ENCODE measurements around the gene SLCO3A1. TPM values are rescaled to one million over a fixed set of nuclear protein-coding genes. Genes with fewer than 3 reads are reported as not detected.

SLCO3A1 gene
- total and polyA plus RNA-seq, 8 donors = 2.4 to 38.8 (median 7.7) TPM

DNA sequence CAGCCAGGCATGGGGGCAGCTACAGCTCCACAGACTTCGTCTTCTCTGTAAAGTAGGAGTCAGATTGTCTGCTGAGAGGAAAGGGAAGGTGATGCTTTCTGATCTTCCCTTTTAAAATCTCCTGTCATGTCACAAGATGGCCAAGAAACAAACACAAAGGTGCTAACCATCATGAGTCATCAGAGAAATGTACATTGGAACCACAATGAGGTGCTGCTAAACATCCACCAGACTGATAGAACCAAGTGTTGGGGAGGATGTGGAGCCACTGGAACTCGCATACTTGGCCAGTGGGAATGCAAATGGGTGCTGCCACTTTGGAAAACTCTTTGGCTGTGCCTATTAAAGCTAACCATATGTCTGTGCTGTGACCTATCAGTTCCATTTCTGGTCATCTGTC lies 268.8 kb downstream of the SLCO3A1 start:
- Histone ChIP-seq H3K4me1 (peaks cover 0 to 13% (median 6%) of the 10 kb centered on the region in 4 donors), H3K36me3 (peaks cover 0 to 59% (median 43%) of the 10 kb centered on the region in 4 donors), H3K9me3 (no peaks in the 10 kb centered on the region), H3K4me3 (no peak overlapping the region), H3K27ac (no peak overlapping the region), H3K27me3 (no peaks in the 10 kb centered on the region)
- intact Hi-C loops (cut with DNase I; ENCODE audit: low total_unique reads) = no loop called here
- TF ChIP-seq EP300 (IDR thresholded peaks at IDR 0.05) (no peak), POLR2A (IDR thresholded peaks at IDR 0.05) (no peak), POLR2AphosphoS5 (IDR thresholded peaks at IDR 0.05) (no peak)
- TF ChIP-seq, protein P1, sequence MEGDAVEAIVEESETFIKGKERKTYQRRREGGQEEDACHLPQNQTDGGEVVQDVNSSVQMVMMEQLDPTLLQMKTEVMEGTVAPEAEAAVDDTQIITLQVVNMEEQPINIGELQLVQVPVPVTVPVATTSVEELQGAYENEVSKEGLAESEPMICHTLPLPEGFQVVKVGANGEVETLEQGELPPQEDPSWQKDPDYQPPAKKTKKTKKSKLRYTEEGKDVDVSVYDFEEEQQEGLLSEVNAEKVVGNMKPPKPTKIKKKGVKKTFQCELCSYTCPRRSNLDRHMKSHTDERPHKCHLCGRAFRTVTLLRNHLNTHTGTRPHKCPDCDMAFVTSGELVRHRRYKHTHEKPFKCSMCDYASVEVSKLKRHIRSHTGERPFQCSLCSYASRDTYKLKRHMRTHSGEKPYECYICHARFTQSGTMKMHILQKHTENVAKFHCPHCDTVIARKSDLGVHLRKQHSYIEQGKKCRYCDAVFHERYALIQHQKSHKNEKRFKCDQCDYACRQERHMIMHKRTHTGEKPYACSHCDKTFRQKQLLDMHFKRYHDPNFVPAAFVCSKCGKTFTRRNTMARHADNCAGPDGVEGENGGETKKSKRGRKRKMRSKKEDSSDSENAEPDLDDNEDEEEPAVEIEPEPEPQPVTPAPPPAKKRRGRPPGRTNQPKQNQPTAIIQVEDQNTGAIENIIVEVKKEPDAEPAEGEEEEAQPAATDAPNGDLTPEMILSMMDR (IDR thresholded peaks at IDR 0.05) = no peak
- no peak for DNase-seq
- 61 to 100% (median 72%) methylated on average over 2 of the region's 2 CpGs for WGBS, 5 donors

DNA sequence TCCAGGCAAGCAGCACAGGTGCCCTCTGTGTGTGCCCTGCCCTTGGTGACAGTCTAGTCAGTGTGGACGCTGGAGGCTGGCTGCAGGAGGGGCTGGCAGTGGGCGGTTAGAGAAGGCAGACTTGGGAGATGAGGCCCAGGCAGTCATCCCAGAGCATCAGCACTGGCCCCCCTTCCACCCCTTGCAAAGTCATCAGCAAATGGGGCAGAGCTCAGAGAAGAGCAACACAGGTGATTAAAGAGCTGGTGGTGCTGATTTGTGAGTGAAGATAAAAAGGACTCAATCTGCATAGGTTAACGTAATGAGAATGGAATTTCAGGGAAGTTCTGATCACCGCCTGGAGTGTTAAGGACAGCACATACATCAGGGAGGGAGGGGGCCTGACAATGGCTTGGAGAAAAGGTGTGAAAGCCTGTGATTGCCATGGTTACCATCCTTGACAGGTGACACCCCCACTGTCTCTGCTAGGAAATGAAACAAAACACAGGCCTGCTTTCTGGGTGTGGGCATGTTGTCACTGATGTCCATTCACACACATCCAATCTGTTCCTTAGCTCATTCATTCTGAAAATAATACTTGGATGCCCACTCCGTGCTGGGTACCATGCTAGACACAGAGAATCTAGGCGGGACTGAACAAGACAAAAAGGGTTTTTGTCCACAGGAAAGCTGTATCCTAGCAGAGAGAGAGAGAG lies 270.6 kb downstream of the SLCO3A1 start:
- Histone ChIP-seq H3K27ac (no peak overlapping the region), H3K27me3 (no peaks in the 10 kb centered on the region), H3K9me3 (no peaks in the 10 kb centered on the region), H3K4me1 (no peaks in the 10 kb centered on the region), H3K4me3 (no peak overlapping the region), H3K36me3 (peaks cover 0 to 78% (median 61%) of the 10 kb centered on the region in 4 donors)
- WGBS, 5 donors = 57 to 80% (median 65%) methylated on average over 6 of the region's 6 CpGs
- intact Hi-C loops (cut with DNase I; ENCODE audit: low total_unique reads) = no loop called here
- DNase-seq = no peak
- TF ChIP-seq POLR2A (IDR thresholded peaks at IDR 0.05) = no peak
- TF ChIP-seq POLR2AphosphoS5 (IDR thresholded peaks at IDR 0.05) = no peak
- TF ChIP-seq, protein P1 (IDR thresholded peaks at IDR 0.05) = no peak
- no peak for TF ChIP-seq EP300 (IDR thresholded peaks at IDR 0.05)

DNA sequence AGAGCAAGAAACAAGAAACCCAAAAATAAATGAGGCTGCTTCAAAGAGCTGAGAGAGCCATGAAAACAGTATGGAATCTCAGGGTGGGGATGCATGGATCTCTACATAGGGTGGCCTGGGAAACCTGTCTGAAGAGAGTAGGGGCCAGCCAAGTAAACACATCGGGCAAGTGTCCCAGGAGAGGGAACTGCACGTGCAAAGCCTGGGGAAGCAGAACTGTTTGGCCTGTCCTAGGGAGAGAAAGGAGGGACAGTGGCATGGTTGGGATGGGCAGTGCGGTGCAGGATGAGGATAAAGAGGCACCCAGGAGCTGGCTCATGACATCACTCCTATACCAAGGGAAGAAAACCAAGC lies 271.1 kb downstream of the SLCO3A1 start:
- no peaks in the 10 kb centered on the region for H3K4me1 ChIP-seq
- no peak overlapping the region for H3K4me3 ChIP-seq
- intact Hi-C loops (cut with DNase I; ENCODE audit: low total_unique reads) = no loop called here
- 59 to 78% (median 73%) methylated on average over 3 of the region's 3 CpGs for WGBS, 5 donors
- no peak for DNase-seq
- no peaks in the 10 kb centered on the region for H3K9me3 ChIP-seq
- H3K27ac ChIP-seq = no peak overlapping the region
- TF ChIP-seq EP300 (IDR thresholded peaks at IDR 0.05) (no peak), POLR2AphosphoS5 (IDR thresholded peaks at IDR 0.05) (no peak)
- TF ChIP-seq, protein P1 (IDR thresholded peaks at IDR 0.05) = no peak
- peaks cover 0 to 81% (median 65%) of the 10 kb centered on the region in 4 donors for H3K36me3 ChIP-seq
- H3K27me3 ChIP-seq = no peaks in the 10 kb centered on the region

DNA sequence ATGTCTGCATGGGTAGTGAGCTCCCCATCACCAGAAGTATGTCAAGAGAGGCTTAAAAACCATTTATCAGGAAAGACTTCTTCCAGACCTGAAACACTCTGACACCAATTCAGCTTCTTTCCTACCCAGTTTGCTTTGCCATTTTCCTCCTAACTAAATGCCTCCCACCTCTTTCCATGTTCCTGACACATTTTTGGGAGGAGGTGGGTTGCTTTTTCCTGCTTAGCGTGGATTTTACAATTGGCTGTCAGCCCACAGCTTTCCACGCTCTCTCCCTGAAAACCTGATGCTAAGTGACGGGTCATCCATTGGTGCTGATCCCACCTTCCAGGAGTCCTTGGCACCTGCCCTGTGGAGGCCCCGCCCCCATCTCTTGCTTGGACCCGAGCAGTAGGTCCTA lies 275.3 kb downstream of the SLCO3A1 start:
- intact Hi-C loops (cut with DNase I; ENCODE audit: low total_unique reads) = no loop called here
- no peak for TF ChIP-seq POLR2AphosphoS5 (IDR thresholded peaks at IDR 0.05)
- no peak for DNase-seq
- Histone ChIP-seq H3K36me3 (peaks cover 0 to 53% (median 49%) of the 10 kb centered on the region in 4 donors), H3K4me3 (no peak overlapping the region), H3K9me3 (no peaks in the 10 kb centered on the region), H3K4me1 (no peaks in the 10 kb centered on the region), H3K27me3 (no peaks in the 10 kb centered on the region), H3K27ac (no peak overlapping the region)
- 88 to 94% (median 91%) methylated on average over 5 of the region's 5 CpGs for WGBS, 5 donors

DNA sequence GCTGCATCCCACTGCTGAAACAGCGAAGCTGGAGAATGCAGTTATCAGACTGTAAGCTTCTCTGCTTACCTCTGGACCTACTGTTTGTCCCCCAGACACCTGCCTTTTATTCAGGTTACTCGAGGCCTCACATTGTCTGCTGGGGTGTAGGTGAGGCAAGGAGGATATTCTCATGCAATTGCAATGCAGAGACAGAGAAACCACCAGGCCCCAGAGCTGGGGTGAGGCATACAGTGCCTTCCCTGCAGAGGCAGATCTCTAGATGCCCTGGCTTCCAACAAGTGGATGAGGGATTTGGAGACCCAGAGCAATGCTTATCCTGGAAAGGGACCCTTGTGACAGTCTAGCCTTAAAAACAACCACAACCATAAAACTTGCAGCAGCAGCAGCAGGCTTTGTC lies 276.7 kb downstream of the SLCO3A1 start:
- 66 to 80% (median 69%) methylated on average over 2 of the region's 2 CpGs for WGBS, 5 donors
- H3K36me3 ChIP-seq = peaks cover 0 to 49% (median 46%) of the 10 kb centered on the region in 4 donors
- DNase-seq = no peak
- H3K9me3 ChIP-seq = no peaks in the 10 kb centered on the region
- H3K27ac ChIP-seq = no peak overlapping the region
- no peak overlapping the region for H3K4me3 ChIP-seq
- H3K4me1 ChIP-seq = no peaks in the 10 kb centered on the region
- TF ChIP-seq POLR2A (IDR thresholded peaks at IDR 0.05) = no peak
- no peak for TF ChIP-seq EP300 (IDR thresholded peaks at IDR 0.05)
- no peak for TF ChIP-seq POLR2AphosphoS5 (IDR thresholded peaks at IDR 0.05)
- TF ChIP-seq, protein P1 (IDR thresholded peaks at IDR 0.05) = no peak
- no peaks in the 10 kb centered on the region for H3K27me3 ChIP-seq
- intact Hi-C loops (cut with DNase I; ENCODE audit: low total_unique reads) = no loop called here
